GM19240 (cell line): ENCODE measurements around the gene WDR90.

Experiments used
- DNase-seq: peaks from one replicate; pipeline ENCODE4 v3.0.0; 2011; ENCODE audit warnings: low spot score; ENCODE audit not compliant: insufficient read length

The WDR90 gene

DNA sequence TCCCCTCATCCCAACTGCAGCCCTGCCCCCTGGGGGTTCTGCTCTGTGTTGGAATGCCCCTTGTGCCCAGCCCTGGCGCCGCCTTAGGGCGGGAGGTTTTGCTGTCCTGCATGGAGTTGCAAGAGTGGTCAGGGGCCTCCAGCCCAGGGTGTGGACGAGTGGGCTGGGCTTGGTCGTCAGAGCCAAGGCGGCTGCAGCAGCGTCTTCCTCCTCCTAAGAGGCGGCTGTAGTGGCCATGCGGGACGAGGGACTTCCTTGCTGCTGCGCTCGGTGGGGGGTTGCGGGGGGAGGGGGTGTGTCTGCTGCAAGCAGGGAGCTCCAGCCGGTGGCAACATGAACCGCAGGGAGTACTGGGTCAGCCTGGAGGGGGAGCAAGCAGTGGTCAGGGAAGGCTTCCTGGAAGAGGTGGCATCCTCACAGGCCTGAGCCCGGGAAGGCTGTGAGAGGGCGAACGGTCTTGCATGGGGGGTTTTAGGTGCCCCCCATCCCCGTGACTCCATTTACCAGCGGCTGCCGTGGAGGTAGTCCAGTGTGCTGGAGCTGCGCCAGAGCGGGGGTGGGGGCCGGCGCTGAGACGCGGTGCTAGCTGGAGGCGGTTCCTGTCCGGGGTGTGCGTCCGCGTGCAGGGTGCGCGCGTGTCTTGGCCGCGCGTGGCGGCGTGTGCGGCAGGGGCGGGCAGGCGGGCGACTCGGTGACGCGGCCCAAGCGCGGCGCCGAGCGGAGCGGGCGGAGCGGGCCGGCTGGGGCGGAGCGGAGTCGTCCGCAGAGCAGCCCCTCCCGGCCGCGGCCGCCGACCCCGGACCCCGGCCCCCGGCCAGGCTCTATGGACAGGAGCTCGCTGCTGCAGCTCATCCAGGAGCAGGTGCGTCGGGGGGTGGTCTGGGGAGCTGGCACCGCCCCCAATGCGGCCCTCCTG, 26.1 kb downstream of the WDR90 start, which contains the start of gene RHBDL1:
Gene RHBDL1, plus strand, starts transcription at position 704 of the 916 bp plus-strand sequence. Its CDS starts 120 bp downstream, at position 824.
- DNase-seq: no peak

- DNase-seq: no peak
These were observed 26.9 kb downstream of the WDR90 start for GRCh38 chr16:675884-676564.

DNA sequence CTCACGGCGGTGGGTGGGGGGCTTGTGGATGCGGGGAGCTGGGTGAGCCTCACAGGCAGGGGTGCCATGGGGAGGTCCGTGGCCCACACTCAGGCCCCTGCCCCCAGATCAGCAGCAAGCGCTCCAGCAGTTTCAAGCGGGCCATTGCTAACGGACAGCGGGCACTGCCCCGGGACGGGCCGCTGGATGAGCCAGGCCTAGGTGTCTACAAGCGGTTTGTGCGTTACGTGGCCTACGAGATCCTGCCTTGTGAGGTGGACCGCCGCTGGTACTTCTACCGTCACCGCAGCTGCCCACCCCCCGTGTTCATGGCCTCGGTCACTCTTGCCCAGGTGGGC, 27.4 kb downstream of the WDR90 start:
- DNase-seq: no peak

GRCh38 chr16:676913-677312, 27.7 kb downstream of the WDR90 start:
- DNase-seq: no peak

DNA sequence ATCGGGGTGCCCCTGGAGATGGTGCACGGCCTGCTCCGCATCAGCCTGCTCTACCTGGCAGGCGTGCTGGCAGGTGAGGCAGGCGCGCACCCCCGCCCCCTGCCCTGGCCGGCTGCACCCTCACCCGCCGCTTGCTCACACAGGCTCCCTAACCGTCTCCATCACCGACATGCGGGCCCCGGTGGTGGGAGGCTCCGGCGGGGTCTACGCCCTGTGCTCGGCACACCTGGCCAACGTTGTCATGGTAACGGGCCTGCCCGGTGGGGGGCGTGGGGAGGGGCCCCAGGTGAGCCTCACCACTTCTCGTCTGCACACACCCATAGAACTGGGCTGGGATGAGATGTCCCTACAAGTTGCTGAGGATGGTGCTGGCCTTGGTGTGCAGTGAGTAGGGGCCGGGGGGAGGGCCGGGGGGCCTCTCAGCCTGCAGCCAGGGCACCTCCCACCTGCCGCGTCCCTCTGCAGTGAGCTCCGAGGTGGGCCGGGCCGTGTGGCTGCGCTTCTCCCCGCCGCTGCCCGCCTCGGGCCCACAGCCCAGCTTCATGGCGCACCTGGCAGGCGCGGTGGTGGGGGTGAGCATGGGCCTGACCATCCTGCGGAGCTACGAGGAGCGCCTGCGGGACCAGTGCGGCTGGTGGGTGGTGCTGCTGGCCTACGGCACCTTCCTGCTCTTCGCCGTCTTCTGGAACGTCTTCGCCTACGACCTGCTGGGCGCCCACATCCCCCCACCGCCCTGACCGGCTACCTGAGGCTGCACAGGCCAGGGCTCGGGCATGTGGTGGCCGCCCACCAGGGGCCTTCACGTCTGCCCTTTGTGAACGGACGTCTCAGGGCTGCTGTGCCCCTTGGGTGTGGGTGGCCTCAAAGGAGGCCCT, 28.4 kb downstream of the WDR90 start:
- DNase-seq: no peak

GRCh38 chr16:678209-678857, 29.2 kb downstream of the WDR90 start:
- DNase-seq: no peak

DNA sequence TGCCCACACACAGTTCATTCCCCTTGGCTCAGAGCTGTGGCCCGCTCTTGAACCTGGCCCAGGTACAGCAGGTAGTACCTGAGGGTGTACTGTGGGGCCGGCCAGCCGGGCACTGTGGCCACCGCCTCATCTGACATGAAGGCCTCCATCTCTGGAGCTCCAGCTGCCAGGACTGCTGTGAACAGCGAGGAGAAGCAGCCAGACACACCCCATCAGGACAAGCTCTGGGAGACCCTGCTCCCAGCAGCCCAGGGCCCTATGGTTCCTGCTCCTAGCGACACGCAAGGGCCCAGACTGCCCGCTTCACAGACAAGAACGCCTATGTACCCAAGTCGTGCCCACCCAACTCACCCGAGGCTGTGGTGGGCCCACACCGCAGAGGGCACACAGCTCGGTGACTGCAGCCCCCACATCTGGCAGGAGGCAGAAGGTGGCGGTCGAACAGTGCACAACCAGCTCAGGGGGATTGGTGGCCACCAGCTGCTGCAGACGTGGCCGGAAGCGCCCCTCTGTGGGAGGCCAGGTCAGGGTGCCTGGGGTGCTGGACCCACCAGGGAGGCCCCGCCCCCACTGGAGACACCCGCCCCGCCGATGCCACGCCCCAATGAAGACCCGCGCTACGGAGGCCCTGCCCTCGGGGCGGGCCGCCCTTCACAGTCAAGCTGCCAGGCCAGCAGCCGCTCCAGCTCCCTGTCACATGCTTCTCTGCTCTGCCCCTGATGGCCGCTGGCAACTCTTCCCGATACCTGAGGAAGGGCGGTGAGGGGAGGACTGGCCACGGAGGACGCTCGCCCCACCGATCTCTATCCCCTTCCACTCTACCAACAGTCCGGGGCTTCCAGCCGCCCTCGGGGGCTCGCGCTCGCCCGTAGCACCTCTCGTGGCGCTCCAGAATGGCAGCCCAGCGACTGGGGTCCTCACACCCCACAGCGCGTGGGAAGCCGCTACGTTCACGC, 30.0 kb downstream of the WDR90 start:
- DNase-seq: no peak

GRCh38 chr16:679814-680624, 30.9 kb downstream of the WDR90 start, which contains the start of gene STUB1:
Gene STUB1, plus strand, starts transcription at chr16:680410. Its CDS starts 116 bp downstream, at chr16:680526.
- peak; percentile 67 for DNase-seq

- no peak for DNase-seq
These were observed 31.4 kb downstream of the WDR90 start for GRCh38 chr16:680625-680945.

DNA sequence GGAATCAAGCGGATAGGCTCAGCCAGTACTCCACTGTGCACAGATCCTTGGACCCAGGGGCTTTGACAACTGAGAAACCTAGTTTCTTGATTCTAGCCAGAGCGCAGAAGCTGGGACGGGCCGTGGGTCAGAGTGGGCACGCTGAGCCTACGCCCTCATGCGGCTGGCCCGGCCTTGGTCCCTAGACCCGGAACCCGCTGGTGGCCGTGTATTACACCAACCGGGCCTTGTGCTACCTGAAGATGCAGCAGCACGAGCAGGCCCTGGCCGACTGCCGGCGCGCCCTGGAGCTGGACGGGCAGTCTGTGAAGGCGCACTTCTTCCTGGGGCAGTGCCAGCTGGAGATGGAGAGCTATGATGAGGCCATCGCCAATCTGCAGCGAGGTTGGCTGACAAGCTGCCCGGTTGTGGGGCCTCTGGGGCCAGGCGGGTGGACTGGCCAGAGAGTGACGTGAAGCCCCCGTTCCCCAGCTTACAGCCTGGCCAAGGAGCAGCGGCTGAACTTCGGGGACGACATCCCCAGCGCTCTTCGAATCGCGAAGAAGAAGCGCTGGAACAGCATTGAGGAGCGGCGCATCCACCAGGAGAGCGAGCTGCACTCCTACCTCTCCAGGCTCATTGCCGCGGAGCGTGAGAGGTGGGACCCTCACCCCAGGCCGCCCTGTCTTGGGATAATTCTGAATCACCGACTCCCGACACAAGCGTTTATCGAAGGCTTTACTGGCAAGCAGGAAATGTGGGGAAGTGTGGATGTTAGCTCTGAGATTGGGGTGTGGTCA, 32.0 kb downstream of the WDR90 start:
- DNase-seq: no peak

GRCh38 chr16:681746-682427, 32.7 kb downstream of the WDR90 start:
- DNase-seq: no peak

DNA sequence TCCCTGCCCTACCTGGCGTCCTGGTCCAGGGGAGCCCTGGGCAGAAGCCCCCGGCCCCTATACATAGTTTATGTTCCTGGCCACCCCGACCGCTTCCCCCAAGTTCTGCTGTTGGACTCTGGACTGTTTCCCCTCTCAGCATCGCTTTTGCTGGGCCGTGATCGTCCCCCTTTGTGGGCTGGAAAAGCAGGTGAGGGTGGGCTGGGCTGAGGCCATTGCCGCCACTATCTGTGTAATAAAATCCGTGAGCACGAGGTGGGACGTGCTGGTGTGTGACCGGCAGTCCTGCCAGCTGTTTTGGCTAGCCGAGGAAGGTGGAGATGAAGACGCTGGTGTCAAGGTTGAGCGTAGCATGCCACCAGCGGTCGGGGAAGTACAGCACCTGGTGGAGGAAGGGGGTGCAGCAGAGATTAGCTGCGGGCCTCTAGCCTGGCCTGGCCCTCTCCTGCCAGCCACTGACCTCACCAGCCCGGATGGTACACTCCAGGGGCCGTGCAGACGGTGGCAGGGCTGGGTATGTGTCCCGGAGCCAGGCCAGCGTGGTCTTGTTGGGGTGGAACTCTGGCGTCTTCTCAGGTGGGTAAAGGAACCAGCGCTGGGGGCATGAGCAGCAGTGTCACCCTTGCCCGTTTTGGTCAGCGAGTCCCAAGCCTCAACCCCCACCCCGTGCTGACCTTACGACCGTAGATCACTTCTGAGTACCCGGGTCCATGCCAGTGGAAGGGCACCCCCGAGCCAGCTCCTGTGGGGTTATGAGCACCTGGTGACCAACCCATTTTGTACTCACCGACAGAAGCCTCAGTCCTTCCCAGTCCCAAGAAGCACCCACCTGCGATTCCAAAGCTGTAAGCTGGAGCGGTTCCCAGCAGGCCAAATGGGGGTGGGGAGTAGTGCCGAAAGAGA, 33.6 kb downstream of the WDR90 start:
- no peak for DNase-seq

GRCh38 chr16:683396-684070, 34.4 kb downstream of the WDR90 start:
- DNase-seq: no peak

- DNase-seq: peak; percentile 99
These were observed 35.1 kb downstream of the WDR90 start, which contains the start of gene JMJD8 for GRCh38 chr16:684071-684794. Gene JMJD8, minus strand, starts transcription at chr16:684334. Its CDS starts 15 bp downstream, at chr16:684319.

DNA sequence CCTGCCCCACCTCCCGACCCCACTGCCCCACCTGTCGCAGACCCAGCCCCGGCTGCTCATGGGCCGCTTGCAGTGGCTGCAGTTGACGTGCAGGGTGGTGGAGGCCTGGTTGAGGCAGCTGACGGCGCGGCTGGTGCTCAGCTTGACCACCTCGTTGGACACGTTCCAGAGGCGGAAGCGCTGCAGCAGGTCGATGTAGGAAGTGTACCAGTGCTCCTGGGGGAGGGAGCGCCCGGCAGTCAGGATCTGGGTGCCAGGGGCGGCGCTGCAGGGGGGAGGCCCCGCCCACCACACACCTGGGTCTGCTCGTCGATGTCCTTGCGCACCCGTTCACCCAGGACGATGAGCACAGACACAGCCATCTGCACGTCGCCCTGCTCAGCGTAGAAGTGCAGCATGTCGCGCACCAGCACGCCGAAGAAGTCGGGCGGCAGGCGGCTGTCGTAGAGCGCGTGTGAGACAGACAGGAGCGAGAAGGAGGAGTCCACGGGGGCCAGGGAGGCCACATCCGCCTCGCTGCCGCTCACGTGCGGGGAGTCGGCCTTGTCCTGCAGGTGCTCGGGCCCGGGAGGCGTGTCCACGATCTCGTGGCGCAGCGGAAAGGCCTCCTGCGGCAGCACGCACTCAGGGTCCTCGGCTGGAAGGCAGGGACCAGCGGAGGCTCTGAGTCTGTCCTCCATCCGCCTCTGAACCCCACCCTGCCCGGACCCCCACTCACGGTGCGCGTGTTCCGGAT, 36.0 kb downstream of the WDR90 start:
- no peak for DNase-seq
